Glutamatergic neuron (in vitro differentiated cells): ENCODE results near the gene SPAG5. TPM values are rescaled to one million over a fixed set of nuclear protein-coding genes. Genes with fewer than 3 reads are reported as not detected.

Experiments
- DNase-seq: peaks from one replicate; pipeline ENCODE4 v3.0.0; 2022
- H3K27ac Mint-ChIP-seq: one replicate; pipeline ENCODE4 v1.8.0; 2020; ENCODE audit warnings: mild to moderate bottlenecking, mixed read lengths, inconsistent platforms; ENCODE audit not compliant: unreplicated experiment
- H3K27me3 Mint-ChIP-seq: one replicate; pipeline ENCODE4 v1.8.0; 2020; ENCODE audit warnings: mild to moderate bottlenecking, moderate library complexity, mixed read lengths, inconsistent platforms; ENCODE audit not compliant: unreplicated experiment
- H3K36me3 Mint-ChIP-seq: one replicate; pipeline ENCODE4 v1.8.0; 2020; ENCODE audit warnings: mild to moderate bottlenecking, mixed read lengths, inconsistent platforms; ENCODE audit not compliant: unreplicated experiment
- H3K4me1 Mint-ChIP-seq: one replicate; pipeline ENCODE4 v1.8.0; 2020; ENCODE audit warnings: mild to moderate bottlenecking, low read depth, mixed read lengths, inconsistent platforms; ENCODE audit not compliant: unreplicated experiment
- H3K4me3 Mint-ChIP-seq: one replicate; pipeline ENCODE4 v1.8.0; 2020; ENCODE audit warnings: mild to moderate bottlenecking, mixed read lengths, inconsistent platforms; ENCODE audit not compliant: unreplicated experiment
- H3K9me3 Mint-ChIP-seq: one replicate; pipeline ENCODE4 v1.8.0; 2020; ENCODE audit warnings: mild to moderate bottlenecking, moderate library complexity, mixed read lengths, inconsistent platforms; ENCODE audit not compliant: unreplicated experiment
- CTCF ChIP-seq: fragments of 200-600 bp; sonication (generic); IDR thresholded peaks from one replicate; pipeline ENCODE4 v1.5.0; 2021; ENCODE audit not compliant: partially characterized antibody, unreplicated experiment
- total RNA-seq: library from RNA; stranded (reverse); fragmentation: NEBNext Ultra II Directional; extraction: Animal tissue kit (Norgen Biotek cat#: 25700); gene quantifications from one replicate; pipeline ENCODE4 v1.2.1, GENCODE V29; 2021; ENCODE audit not compliant: unreplicated experiment

The SPAG5 gene
- total RNA-seq, 1 donor from 2014 or later, result 31.5 TPM

- Mint-ChIP-seq H3K27ac (no peak overlapping the region), H3K9me3 (no peaks in the 10 kb centered on the region), H3K27me3 (no peaks in the 10 kb centered on the region), H3K4me1 (no peaks in the 10 kb centered on the region), H3K36me3 (no peaks in the 10 kb centered on the region), H3K4me3 (no peak overlapping the region)
- no peak for DNase-seq
- TF ChIP-seq CTCF, result no peak
These were observed 16.3 kb downstream of the SPAG5 start for GRCh38 chr17:28582513-28582912.

DNA sequence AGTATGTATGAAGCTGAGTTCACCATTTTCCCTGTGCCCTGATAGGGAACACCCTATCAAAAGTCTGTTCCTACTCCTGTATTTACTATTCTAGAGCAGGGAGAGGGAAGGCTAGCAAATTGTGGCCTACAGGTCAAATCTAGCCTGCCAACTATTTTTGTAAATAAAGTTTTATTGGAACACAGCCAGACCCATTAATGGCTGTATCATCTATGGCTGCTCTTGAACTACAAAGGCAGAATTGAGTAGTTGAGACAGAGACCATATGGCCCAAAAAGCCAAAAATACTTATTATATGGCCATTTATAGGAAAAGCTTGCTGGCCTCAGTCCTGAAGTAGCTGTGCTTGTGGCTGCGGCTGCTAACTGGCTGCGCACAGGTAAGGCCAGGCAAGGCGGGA, 17.9 kb downstream of the SPAG5 start:
- Mint-ChIP-seq H3K4me1 (no peaks in the 10 kb centered on the region), H3K27ac (no peak overlapping the region), H3K4me3 (no peak overlapping the region), H3K36me3 (no peaks in the 10 kb centered on the region), H3K27me3 (peaks cover 2% of the 10 kb centered on the region), H3K9me3 (peaks cover 3% of the 10 kb centered on the region)
- no peak for TF ChIP-seq CTCF
- no peak for DNase-seq

GRCh38 chr17:28579526-28579925, 19.3 kb downstream of the SPAG5 start:
- no peaks in the 10 kb centered on the region for H3K36me3 Mint-ChIP-seq
- H3K4me1 Mint-ChIP-seq, result peaks cover 2% of the 10 kb centered on the region
- DNase-seq, result no peak
- H3K27ac Mint-ChIP-seq, result no peak overlapping the region
- no peak for TF ChIP-seq CTCF
- H3K4me3 Mint-ChIP-seq, result no peak overlapping the region
- peaks cover 4% of the 10 kb centered on the region for H3K27me3 Mint-ChIP-seq
- peaks cover 7% of the 10 kb centered on the region for H3K9me3 Mint-ChIP-seq

- Mint-ChIP-seq H3K4me3 (no peak overlapping the region), H3K9me3 (peaks cover 7% of the 10 kb centered on the region), H3K27ac (no peak overlapping the region), H3K36me3 (no peaks in the 10 kb centered on the region), H3K4me1 (peaks cover 2% of the 10 kb centered on the region), H3K27me3 (peaks cover 4% of the 10 kb centered on the region)
- TF ChIP-seq CTCF, result no peak
- DNase-seq, result no peak
These were observed 20.3 kb downstream of the SPAG5 start for GRCh38 chr17:28578246-28579195.

- peaks cover 7% of the 10 kb centered on the region for H3K9me3 Mint-ChIP-seq
- peaks cover 2% of the 10 kb centered on the region for H3K4me1 Mint-ChIP-seq
- no peak for DNase-seq
- H3K27me3 Mint-ChIP-seq, result peaks cover 4% of the 10 kb centered on the region
- H3K4me3 Mint-ChIP-seq, result peak overlapping the region; percentile 39
- TF ChIP-seq CTCF, result no peak
- no peak overlapping the region for H3K27ac Mint-ChIP-seq
- no peaks in the 10 kb centered on the region for H3K36me3 Mint-ChIP-seq
These were observed 21.4 kb downstream of the SPAG5 start for GRCh38 chr17:28577466-28577824.
